Measurements from ENCODE around the gene PIRT.

The PIRT gene

DNA sequence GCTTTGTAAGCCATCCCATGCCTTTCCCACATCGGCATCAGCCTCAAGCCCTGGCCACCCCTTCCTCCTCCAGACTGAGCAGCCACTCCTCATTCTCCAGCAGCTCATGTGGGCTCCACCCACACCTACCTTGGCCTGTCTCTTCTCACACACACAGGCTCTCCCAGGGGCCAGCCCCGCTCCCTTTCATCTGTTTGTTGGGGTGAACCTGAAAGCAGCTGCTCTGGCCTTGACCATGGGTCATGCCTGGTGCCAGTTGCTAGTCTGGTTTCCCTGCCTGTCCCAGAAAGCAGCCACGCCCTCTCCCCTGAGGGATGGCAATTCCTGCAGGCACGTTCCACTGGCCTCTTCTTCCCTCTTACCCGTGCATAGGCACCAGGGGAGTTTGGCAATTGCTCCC, 22.6 kb downstream of the PIRT start:
- DNase-seq, result no peak

DNA sequence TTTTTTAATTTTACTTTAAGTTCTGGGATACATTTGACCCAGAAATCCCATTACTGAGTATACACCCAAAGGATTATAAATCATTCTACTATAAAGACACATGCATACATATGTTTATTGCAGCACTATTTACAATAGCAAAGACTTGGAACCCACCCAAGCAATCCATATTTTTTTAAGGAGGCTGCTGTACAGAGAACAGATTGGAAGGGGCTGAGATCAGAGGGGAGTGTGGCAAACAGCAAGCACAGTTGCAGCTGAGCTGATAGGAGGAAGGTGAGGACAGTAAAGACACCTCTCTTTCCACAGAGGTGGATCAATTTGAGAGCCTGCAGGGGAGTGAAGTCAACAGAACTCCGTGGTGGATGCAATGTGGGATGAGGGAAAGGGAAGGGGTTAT, 23.8 kb downstream of the PIRT start:
- DNase-seq, result no peak

DNA sequence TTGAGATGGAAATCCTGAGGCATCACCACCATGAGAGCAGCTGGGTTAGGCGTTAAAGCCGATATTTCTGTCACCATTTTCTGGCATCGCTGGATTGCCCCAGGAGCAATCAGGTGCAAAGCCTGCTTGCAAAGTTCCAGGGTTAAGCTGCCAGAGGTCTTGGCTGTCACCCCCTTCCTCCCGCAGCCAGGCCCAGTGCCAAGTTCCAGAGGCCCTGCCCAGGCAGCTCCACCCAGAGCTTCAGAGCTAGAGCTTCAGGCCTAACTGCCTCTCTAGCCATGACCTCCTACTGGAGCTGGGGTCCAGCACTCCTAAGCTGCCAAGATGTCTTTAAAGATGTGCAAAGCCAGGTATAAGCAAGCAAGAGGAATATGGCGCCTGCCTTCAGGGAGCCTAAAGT, 25.2 kb downstream of the PIRT start:
- DNase-seq, result no peak

- DNase-seq, result no peak
Measured at GRCh38 chr17:10809605-10810004, 28.3 kb downstream of the PIRT start.

GRCh38 chr17:10807704-10808128, 30.2 kb downstream of the PIRT start:
- no peak for DNase-seq

GRCh38 chr17:10806545-10807262, 31.2 kb downstream of the PIRT start:
- DNase-seq, result no peak

- no peak for DNase-seq
Measured at GRCh38 chr17:10805911-10806310, 32.0 kb downstream of the PIRT start.

- no peak for DNase-seq
Measured at GRCh38 chr17:10804546-10804945, 33.3 kb downstream of the PIRT start.

GRCh38 chr17:10803830-10804475, 33.9 kb downstream of the PIRT start, which contains the start of gene TMEM238L:
Gene TMEM238L (minus strand): TSS chr17:10804099. CDS start chr17:10803963, 136 bp downstream.
- DNase-seq, result no peak

GRCh38 chr17:10803350-10803749, 34.5 kb downstream of the PIRT start:
- no peak for DNase-seq

GRCh38 chr17:10802496-10803284, 35.2 kb downstream of the PIRT start:
- DNase-seq, result no peak

DNA sequence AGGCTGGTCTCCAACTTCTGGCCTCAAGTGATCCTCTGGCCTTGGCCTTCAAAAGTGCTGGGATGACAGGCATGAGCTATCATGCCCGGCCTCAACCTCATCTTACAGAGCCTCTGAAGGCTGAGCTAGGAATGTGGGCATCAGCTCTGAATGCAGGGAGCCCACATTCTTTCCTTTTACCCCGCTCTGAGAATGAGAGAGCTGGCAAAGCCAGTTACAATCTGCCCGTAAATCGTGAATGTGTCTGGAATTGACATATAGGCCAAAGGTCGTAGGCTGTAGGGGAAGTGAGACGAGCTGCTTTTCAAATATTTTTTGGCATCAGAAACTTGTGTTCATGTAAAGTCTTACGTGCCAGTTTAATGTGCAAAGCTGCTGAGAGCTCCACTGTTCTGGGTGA, 38.5 kb downstream of the PIRT start:
- DNase-seq, result no peak

GRCh38 chr17:10798910-10799309, 39.0 kb downstream of the PIRT start:
- DNase-seq, result no peak

GRCh38 chr17:10798332-10798749, 39.5 kb downstream of the PIRT start:
- DNase-seq, result no peak

DNA sequence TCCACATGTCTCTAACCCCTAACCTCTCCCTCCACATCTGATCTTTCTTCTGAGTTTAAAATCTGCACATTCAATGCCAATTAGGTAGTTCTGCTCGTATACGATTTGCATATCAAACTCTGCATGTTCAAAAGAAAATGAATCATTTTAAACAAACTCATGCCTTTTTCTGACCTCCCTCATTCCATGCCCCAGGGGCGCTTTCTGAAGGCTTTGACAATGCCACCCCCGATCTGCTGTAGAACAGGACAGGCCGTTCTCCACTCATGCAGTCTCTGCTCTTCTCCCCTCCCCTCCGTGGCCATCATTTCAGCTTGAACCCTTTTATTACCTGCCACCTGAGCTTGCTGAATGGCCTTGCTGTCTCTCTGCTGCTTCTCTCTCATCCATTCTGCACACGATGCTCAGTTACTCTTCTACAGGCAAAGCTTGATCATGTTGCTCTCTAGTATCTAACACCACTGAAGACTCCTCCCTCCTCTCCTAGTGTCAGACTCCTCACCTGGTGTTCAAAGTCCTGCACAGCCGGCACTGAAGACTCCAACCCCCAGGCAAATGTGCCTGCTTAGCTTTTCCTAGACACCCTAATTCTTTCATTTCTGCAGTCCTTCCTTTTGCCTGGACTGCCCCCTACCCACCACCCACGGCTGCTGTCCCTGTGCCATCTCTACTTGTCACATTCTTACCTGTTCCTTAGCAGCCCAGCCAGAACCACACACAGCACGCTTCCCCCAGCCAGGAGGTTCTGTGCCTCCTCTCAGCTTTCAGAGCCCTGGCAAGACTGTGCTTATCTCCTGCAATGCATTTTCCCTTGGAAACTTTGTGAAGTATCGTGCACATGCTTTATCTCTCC, 40.2 kb downstream of the PIRT start:
- DNase-seq, result no peak

GRCh38 chr17:10793816-10794215, 44.1 kb downstream of the PIRT start:
- DNase-seq, result no peak

- no peak for DNase-seq
Measured at GRCh38 chr17:10793256-10793655, 44.6 kb downstream of the PIRT start.

DNA sequence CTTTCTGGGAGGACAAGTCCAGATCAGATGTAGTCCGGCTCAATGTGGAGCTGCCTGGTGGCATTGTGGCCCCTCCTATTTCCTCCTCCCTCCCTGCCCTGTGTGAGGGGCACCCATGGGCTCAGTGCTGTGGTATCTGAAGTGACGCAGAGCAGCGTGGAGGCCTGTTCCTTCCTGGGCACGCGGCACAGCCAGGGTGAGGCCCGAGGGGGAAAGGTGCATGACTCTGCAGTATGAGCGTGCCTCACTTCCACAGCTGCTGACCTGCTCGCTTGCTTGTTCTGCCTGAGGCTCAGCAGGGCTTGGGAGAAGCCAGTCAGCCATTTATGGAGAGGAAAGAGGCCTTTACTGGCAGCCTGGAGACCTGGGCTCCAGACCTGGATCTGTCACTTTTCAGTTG, 45.7 kb downstream of the PIRT start:
- peak; percentile 17 for DNase-seq

GRCh38 chr17:10790491-10791401, 47.1 kb downstream of the PIRT start:
- DNase-seq, result no peak

DNA sequence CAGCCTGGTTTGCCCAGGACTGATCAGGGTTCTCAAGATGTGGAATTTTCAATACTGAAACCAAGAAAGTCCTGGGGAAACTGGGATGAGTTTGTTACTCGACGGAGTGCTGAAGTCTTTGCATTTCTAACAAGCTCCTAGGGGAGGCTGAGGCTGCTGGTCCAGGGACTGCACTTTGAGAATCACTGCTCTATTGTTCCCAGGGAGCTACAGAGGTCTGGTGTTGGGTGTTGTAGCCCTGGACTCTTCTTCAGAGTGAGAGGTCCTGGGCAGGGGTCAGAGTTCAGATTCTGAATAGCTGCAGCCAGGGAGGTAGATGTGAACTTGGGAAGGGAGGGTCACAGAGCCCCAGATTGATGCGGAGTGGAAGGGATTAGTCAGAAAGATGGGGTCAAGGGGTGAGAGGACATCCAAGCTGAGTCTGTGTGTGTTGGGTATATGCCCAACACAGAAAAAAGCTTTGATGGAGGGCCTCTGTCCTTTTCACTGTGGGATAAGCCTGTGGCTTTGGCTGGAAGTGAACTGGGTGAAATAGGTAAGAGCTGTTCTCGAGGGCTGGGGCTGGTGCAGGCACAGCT, 48.1 kb downstream of the PIRT start:
- DNase-seq, result no peak

GRCh38 chr17:10787306-10788045, 50.4 kb downstream of the PIRT start:
- DNase-seq, result no peak
